Fibroblast of mammary gland (primary cell): ENCODE measurements around the gene FAM168B.
A peak's percentile ranks its signal among the peaks of the same experiment; 100 is the strongest.

Source experiments
- DNase-seq: peaks from one replicate; pipeline ENCODE4 v3.0.0-alpha.2; 2010; ENCODE audit warnings: low read depth
- H3K4me3 ChIP-seq: 2 replicates; pipeline ENCODE4 v1.5.1; 2011; ENCODE audit warnings: low read depth, mild to moderate bottlenecking, low read length, moderate library complexity; ENCODE audit not compliant: control insufficient read depth
- TF ChIP-seq, protein P1 (sequence below): conservative IDR thresholded peaks from 2 replicates; pipeline ENCODE4 v1.5.1; 2011; ENCODE audit warnings: low read depth, low read length, inconsistent platforms; ENCODE audit not compliant: control insufficient read depth, insufficient read depth

FAM168B gene

DNA sequence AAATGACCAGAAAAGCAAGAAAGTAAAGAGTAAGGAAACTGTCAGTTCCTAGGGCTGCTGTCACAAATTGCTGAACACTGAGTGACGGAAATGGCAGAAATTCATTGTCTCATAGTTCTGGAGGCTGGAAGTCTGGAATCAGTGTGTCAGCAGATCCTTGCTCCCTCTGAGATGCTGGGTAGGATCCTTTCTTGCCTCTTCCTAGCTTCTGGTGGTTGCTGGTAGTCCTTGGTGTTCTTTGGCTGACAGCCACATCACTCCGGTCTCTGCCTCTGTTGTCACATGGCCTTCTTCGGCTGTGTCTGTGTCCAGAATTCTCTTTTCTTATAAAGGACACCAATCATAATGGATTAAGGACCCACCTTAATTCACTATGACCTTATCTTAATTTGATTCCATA, 33.8 kb upstream of the FAM168B start:
- no peak for DNase-seq
- TF ChIP-seq, protein P1, sequence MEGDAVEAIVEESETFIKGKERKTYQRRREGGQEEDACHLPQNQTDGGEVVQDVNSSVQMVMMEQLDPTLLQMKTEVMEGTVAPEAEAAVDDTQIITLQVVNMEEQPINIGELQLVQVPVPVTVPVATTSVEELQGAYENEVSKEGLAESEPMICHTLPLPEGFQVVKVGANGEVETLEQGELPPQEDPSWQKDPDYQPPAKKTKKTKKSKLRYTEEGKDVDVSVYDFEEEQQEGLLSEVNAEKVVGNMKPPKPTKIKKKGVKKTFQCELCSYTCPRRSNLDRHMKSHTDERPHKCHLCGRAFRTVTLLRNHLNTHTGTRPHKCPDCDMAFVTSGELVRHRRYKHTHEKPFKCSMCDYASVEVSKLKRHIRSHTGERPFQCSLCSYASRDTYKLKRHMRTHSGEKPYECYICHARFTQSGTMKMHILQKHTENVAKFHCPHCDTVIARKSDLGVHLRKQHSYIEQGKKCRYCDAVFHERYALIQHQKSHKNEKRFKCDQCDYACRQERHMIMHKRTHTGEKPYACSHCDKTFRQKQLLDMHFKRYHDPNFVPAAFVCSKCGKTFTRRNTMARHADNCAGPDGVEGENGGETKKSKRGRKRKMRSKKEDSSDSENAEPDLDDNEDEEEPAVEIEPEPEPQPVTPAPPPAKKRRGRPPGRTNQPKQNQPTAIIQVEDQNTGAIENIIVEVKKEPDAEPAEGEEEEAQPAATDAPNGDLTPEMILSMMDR: no peak

GRCh38 chr2:131126436-131126835, 33.2 kb upstream of the FAM168B start:
- no peak overlapping the region for H3K4me3 ChIP-seq
- DNase-seq: peak; percentile 15
- TF ChIP-seq, protein P1: no peak

More for the DNA sequence above, 33.8 kb upstream of the FAM168B start:
- no peak overlapping the region for H3K4me3 ChIP-seq

- TF ChIP-seq, protein P1: no peak
- no peak overlapping the region for H3K4me3 ChIP-seq
- no peak for DNase-seq
These were observed 32.0 kb upstream of the FAM168B start for GRCh38 chr2:131125195-131125757.

DNA sequence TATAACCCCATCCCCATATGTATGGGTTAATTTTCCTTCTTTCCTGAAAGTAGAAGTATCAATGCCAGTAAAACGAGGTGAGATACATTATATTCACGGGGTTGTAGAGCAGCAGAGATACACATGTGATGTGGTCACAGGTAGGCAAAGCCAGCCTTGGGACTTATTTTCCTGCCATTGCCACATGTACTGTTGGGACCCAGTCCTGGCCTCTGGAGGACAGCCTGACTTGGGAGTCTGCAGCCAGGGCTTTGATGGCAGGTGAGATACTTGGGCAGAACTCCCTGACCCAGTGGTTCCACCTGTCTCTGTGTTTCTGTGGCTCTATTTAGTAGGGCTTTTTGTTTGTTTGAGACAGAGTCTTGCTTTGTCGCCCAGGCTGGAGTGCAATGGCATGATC, 29.9 kb upstream of the FAM168B start:
- TF ChIP-seq, protein P1: no peak
- H3K4me3 ChIP-seq: no peak overlapping the region
- DNase-seq: no peak

- TF ChIP-seq, protein P1: no peak
- DNase-seq: no peak
- H3K4me3 ChIP-seq: no peak overlapping the region
These were observed 29.2 kb upstream of the FAM168B start for GRCh38 chr2:131122496-131122895.

GRCh38 chr2:131121464-131121863, 28.2 kb upstream of the FAM168B start:
- H3K4me3 ChIP-seq: no peak overlapping the region
- peak; percentile 7 for DNase-seq
- TF ChIP-seq, protein P1: no peak

- TF ChIP-seq, protein P1: no peak
- DNase-seq: no peak
- H3K4me3 ChIP-seq: no peak overlapping the region
These were observed 27.6 kb upstream of the FAM168B start for GRCh38 chr2:131120815-131121317.
